ENCODE data around the gene MTCL1.

DNA sequence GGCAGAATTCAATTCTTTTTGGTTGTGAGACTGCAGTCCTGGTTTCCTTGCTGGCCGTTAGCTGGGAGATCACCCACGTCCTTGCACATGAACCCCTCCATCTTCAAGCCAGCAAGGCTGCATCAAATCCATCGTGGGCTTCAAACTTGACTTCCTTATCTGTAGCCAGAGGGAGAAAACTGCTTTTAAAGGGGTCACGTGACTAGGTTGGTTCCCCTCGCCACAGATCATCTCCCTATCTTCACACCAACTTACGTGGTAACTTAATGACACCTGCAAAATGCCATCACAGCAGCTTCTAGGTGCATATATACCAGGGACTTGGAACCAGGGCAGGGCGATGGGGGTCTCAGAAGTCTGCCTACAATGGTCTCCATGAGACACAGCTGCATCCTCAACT lies 169.5 kb downstream of the MTCL1 start:
- TF ChIP-seq FOXM1 (IDR thresholded peaks at IDR 0.05; ENCODE audit: borderline replicate concordance, low read depth) (no peak), TAF1 (IDR thresholded peaks at IDR 0.05; ENCODE audit: low read depth) (no peak)

Data from Ishikawa (cell line).